ENCODE measurements around the gene FILIP1L. TPM values are rescaled to one million over a fixed set of nuclear protein-coding genes. Genes with fewer than 3 reads are reported as not detected.
A peak's percentile ranks its signal among the peaks of the same experiment; 100 is the strongest.
"Not testable (repeated sequence)": the region's sequence is repeated elsewhere in the genome, so short reads cannot be mapped to it uniquely, and the experiment has no call there.

Gene FILIP1L
- total and polyA plus RNA-seq, 7 donors: 9.2 to 274 (median 78.5) TPM

GRCh38 chr3:100059472-100059871 is 54.8 kb downstream of the FILIP1L start:
- Histone ChIP-seq H3K4me1 (peaks cover 40% of the 10 kb centered on the region), H3K36me3 (ENCODE audit: insufficient read depth in 1 of 2, low read depth in 1 of 2) (peaks cover 0 to 4% of the 10 kb centered on the region in 2 donors), H3K4me3 (no peak overlapping the region), H3K9me3 (no peaks in the 10 kb centered on the region), H3K27ac (peak overlapping the region; percentile 60), H3K27me3 (ENCODE audit: insufficient read depth in 3 of 3, low read length in 2 of 3) (no peaks in the 10 kb centered on the region)
- ATAC-seq (peak in 3 of 4 donors; percentile 46 to 64 (median 57)), DNase-seq (no peak)
- 82 to 87% (median 84%) methylated on average over 3 of the region's 3 CpGs for WGBS, 3 donors
- intact Hi-C loops (cut with DNase I): no loop called here
- TF ChIP-seq, protein P1, sequence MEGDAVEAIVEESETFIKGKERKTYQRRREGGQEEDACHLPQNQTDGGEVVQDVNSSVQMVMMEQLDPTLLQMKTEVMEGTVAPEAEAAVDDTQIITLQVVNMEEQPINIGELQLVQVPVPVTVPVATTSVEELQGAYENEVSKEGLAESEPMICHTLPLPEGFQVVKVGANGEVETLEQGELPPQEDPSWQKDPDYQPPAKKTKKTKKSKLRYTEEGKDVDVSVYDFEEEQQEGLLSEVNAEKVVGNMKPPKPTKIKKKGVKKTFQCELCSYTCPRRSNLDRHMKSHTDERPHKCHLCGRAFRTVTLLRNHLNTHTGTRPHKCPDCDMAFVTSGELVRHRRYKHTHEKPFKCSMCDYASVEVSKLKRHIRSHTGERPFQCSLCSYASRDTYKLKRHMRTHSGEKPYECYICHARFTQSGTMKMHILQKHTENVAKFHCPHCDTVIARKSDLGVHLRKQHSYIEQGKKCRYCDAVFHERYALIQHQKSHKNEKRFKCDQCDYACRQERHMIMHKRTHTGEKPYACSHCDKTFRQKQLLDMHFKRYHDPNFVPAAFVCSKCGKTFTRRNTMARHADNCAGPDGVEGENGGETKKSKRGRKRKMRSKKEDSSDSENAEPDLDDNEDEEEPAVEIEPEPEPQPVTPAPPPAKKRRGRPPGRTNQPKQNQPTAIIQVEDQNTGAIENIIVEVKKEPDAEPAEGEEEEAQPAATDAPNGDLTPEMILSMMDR (IDR thresholded peaks at IDR 0.05): no peak

- H3K36me3 ChIP-seq (ENCODE audit: insufficient read depth in 1 of 2, low read depth in 1 of 2): peaks cover 0 to 4% of the 10 kb centered on the region in 2 donors
- H3K27ac ChIP-seq: peak overlapping the region; percentile 60
- 78 to 83% (median 79%) methylated on average over 8 of the region's 8 CpGs for WGBS, 3 donors
- no peaks in the 10 kb centered on the region for H3K27me3 ChIP-seq (ENCODE audit: insufficient read depth in 3 of 3, low read length in 2 of 3)
- ATAC-seq (peak; percentile 21 to 76 (median 54)), DNase-seq (no peak)
- TF ChIP-seq, protein P1 (IDR thresholded peaks at IDR 0.05): no peak
- intact Hi-C loops (cut with DNase I): no loop called here
- H3K4me1 ChIP-seq: peaks cover 31% of the 10 kb centered on the region
- no peak overlapping the region for H3K4me3 ChIP-seq
- no peaks in the 10 kb centered on the region for H3K9me3 ChIP-seq
Observed at GRCh38 chr3:100057716-100058575, 56.4 kb downstream of the FILIP1L start.

DNA sequence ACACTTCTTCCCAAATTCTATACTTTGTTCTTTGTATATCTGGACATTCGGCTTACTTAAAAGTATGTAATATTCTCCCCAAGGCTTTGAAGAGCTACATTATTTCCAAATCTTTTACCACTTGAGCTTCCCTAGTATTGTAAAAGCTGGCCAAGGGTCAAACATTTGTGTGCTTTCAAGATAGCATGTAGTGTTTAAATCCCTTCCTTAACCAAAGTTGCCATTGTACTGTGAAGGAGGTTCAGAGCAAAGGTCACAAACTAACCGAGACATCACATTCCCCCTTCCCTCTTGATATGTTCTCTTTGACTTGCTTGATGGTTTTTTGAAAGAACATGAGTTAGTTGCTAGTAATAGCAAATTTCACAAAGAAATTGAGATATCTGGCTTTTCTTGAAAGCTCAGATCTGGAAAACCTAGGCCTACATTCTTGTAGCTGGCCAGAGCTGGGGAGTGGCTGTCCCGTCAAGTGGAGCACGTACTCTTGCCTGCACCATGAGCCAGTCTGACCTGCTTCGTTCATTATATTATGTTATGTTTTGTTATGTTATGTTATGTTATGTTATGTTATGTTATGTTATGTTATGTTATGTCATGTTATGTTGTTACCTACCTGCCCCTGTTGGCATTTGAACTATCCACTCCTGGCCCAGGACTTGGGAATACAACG is 60.2 kb downstream of the FILIP1L start:
- H3K27me3 ChIP-seq (ENCODE audit: insufficient read depth in 3 of 3, low read length in 2 of 3): no peaks in the 10 kb centered on the region
- H3K9me3 ChIP-seq: no peaks in the 10 kb centered on the region
- peaks cover 16% of the 10 kb centered on the region for H3K4me1 ChIP-seq
- H3K4me3 ChIP-seq: no peak overlapping the region
- H3K27ac ChIP-seq: peak overlapping the region; percentile 37
- intact Hi-C loops (cut with DNase I): no loop called here
- no peak for DNase-seq
- TF ChIP-seq, protein P1 (IDR thresholded peaks at IDR 0.05): no peak
- H3K36me3 ChIP-seq (ENCODE audit: insufficient read depth in 1 of 2, low read depth in 1 of 2): peaks cover 0 to 7% of the 10 kb centered on the region in 2 donors
- WGBS, 3 donors: 87 to 96% (median 92%) methylated on average over 6 of the region's 6 CpGs
- ATAC-seq: no peak

- H3K27me3 ChIP-seq (ENCODE audit: insufficient read depth in 3 of 3, low read length in 2 of 3); H3K9me3 ChIP-seq; intact Hi-C loops (cut with DNase I); H3K36me3 ChIP-seq (ENCODE audit: insufficient read depth in 1 of 2, low read depth in 1 of 2); H3K27ac ChIP-seq; ATAC-seq; DNase-seq; H3K4me3 ChIP-seq: not testable (repeated sequence)
- peaks cover 24% of the 10 kb centered on the region for H3K4me1 ChIP-seq
- WGBS, 3 donors: 88 to 96% (median 92%) methylated on average over 3 of the region's 3 CpGs
Observed at GRCh38 chr3:100051513-100051912, 62.8 kb downstream of the FILIP1L start.

DNA sequence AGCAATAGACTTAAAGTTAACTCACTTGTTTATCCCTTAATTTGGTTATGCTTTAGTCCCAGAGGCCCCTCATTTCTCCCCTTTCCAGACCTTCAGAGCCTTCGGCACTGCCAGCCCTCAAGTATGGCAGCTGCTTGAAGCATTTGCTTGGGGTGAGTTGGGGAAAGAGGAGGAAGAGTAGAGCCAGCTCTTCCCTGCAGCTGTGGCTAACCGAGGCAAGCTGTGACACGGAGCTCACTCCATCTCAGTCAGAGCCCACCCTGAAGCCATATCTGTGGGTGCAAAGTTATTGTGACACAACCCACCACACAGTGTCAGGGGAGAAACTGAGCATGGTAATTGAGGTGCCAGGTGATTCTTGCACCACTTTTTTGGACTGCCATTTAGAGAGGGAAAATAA is 66.1 kb downstream of the FILIP1L start:
- intact Hi-C loops (cut with DNase I): loop anchor here in 1 of 2 donors (10.0 kb wide), 1 partner anchor 173 kb away; no protein-coding TSS in a partner anchor
- 30 to 54% (median 38%) methylated on average over 3 of the region's 3 CpGs for WGBS, 3 donors
- H3K4me3 ChIP-seq: peak overlapping the region; percentile 39

More for the DNA sequence above, 66.1 kb downstream of the FILIP1L start:
- Histone ChIP-seq H3K9me3 (no peaks in the 10 kb centered on the region), H3K27ac (peak overlapping the region; percentile 89), H3K36me3 (ENCODE audit: insufficient read depth in 1 of 2, low read depth in 1 of 2) (peaks cover 0 to 3% of the 10 kb centered on the region in 2 donors), H3K4me1 (peaks cover 57% of the 10 kb centered on the region), H3K27me3 (ENCODE audit: insufficient read depth in 3 of 3, low read length in 2 of 3) (no peaks in the 10 kb centered on the region)
- ATAC-seq: peak in 3 of 4 donors; percentile 52 to 57 (median 56)
- no peak for DNase-seq
- TF ChIP-seq, protein P1 (IDR thresholded peaks at IDR 0.05): no peak
